RWPE2 (cell line): ENCODE results near the gene PTPRU.

Source experiments
- ATAC-seq: fragments of 200-7000 bp; cut with Tn5 transposase; 3 replicates; pipeline ENCODE4 v1.9.1; 2021; ENCODE audit warnings: low read depth
- DNase-seq: peaks from one replicate; pipeline ENCODE4 v3.0.0-alpha.2; 2020; ENCODE audit warnings: low spot score
- H3K27ac ChIP-seq: fragments of 450-650 bp; 2 replicates; pipeline ENCODE4 v1.5.1; 2017; ENCODE audit warnings: mild to moderate bottlenecking; ENCODE audit not compliant: poor library complexity, severe bottlenecking
- H3K27me3 ChIP-seq: fragments of 250-450 bp; sonication (Bioruptor Pico); 2 replicates; pipeline ENCODE4 v1.5.1; 2021; ENCODE audit warnings: mild to moderate bottlenecking, moderate library complexity; ENCODE audit not compliant: insufficient read depth, poor library complexity, severe bottlenecking
- H3K36me3 ChIP-seq: fragments of 250-450 bp; sonication (Bioruptor Pico); 2 replicates; pipeline ENCODE4 v1.5.1; 2020; ENCODE audit warnings: low read depth, mild to moderate bottlenecking, moderate library complexity
- H3K4me1 ChIP-seq: fragments of 250-450 bp; sonication (Bioruptor Pico); 2 replicates; pipeline ENCODE4 v1.5.1; 2021; ENCODE audit warnings: mild to moderate bottlenecking, moderate library complexity; ENCODE audit not compliant: insufficient read depth, poor library complexity, severe bottlenecking
- H3K4me3 ChIP-seq: fragments of 250-450 bp; sonication (Bioruptor Pico); 2 replicates; pipeline ENCODE4 v1.5.1; 2021; ENCODE audit warnings: mild to moderate bottlenecking, moderate library complexity; ENCODE audit not compliant: severe bottlenecking
- H3K9me3 ChIP-seq: fragments of 250-450 bp; sonication (Bioruptor Pico); 2 replicates; pipeline ENCODE4 v1.5.1; 2021; ENCODE audit warnings: mild to moderate bottlenecking, moderate library complexity; ENCODE audit not compliant: severe bottlenecking
- TF ChIP-seq, protein P1 (sequence below): fragments of 450-650 bp; IDR thresholded peaks from one replicate; pipeline ENCODE4 v1.5.1; 2017; ENCODE audit warnings: mild to moderate bottlenecking, moderate library complexity; ENCODE audit not compliant: poor library complexity, severe bottlenecking

Gene PTPRU

DNA sequence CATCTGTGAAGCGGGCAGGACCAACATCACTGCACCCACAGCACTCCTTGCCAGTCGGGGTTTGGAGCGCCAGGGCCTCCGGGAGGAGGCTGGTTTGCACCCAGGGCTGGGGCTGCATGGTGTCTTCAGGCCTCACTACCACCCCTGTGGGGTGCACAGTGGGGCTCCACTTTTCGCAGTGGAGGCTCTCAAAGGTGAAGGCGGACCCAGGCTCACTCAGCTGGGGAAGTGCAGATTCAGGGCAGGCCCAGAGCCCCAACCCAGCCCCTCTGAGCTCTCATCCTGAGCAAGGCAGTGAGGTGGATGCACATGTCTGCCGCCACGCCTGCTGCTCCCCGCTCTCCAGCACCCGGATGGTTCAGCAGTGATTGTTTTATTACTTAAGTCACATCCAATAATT lies 125.8 kb downstream of the PTPRU start:
- DNase-seq: no peak

DNA sequence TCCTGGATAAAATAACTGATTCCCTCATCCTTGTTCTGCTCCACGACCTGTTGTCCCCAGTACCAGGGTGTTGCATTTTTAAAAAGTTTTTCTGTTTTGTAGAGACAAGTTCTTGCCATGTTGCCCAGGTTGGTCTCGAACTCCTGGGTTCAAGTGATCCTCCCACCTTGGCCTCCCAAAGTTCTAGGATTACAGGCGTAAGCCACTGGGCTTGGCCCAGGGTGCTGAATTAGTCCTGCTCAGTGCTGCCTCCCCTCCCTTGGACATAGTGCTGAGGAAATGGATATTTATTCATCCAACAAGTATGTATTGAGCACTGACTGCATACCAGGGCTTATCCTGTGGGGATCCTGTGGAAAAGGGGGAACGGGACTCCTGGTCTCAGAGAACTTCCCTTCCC lies 126.4 kb downstream of the PTPRU start:
- Histone ChIP-seq H3K36me3 (no peaks in the 10 kb centered on the region), H3K27ac (no peak overlapping the region), H3K27me3 (no peaks in the 10 kb centered on the region), H3K4me1 (no peaks in the 10 kb centered on the region), H3K4me3 (no peak overlapping the region), H3K9me3 (no peaks in the 10 kb centered on the region)
- TF ChIP-seq, protein P1, sequence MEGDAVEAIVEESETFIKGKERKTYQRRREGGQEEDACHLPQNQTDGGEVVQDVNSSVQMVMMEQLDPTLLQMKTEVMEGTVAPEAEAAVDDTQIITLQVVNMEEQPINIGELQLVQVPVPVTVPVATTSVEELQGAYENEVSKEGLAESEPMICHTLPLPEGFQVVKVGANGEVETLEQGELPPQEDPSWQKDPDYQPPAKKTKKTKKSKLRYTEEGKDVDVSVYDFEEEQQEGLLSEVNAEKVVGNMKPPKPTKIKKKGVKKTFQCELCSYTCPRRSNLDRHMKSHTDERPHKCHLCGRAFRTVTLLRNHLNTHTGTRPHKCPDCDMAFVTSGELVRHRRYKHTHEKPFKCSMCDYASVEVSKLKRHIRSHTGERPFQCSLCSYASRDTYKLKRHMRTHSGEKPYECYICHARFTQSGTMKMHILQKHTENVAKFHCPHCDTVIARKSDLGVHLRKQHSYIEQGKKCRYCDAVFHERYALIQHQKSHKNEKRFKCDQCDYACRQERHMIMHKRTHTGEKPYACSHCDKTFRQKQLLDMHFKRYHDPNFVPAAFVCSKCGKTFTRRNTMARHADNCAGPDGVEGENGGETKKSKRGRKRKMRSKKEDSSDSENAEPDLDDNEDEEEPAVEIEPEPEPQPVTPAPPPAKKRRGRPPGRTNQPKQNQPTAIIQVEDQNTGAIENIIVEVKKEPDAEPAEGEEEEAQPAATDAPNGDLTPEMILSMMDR: no peak
- DNase-seq (no peak), ATAC-seq (no peak)

More for the DNA sequence above, 125.8 kb downstream of the PTPRU start:
- Histone ChIP-seq H3K27ac (no peak overlapping the region), H3K9me3 (no peaks in the 10 kb centered on the region), H3K4me3 (no peak overlapping the region), H3K27me3 (no peaks in the 10 kb centered on the region), H3K36me3 (no peaks in the 10 kb centered on the region), H3K4me1 (no peaks in the 10 kb centered on the region)
- TF ChIP-seq, protein P1: no peak
- ATAC-seq: no peak

DNA sequence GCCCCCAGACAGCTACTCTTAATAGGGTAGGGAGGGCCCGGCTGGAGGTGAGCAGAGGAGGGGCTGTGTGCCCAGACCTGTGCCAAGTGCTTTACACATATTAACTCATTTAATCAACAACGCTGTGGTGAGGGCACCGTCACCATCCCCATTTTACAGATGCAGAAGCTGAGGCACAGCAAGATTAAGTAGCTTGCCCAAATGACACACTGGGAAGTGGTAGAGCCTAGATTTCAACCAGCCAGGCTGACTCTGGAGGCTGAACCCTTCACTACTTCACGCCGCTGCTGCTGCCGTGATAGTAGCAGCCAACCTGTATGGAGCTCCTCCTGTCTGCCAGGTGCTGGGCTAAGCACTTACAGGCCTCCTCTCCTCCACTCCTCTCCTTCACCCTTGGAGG lies 127.2 kb downstream of the PTPRU start:
- TF ChIP-seq, protein P1: no peak
- Histone ChIP-seq H3K27ac (no peak overlapping the region), H3K36me3 (no peaks in the 10 kb centered on the region), H3K4me3 (no peak overlapping the region), H3K4me1 (no peaks in the 10 kb centered on the region), H3K27me3 (no peaks in the 10 kb centered on the region), H3K9me3 (no peaks in the 10 kb centered on the region)
- DNase-seq: no peak
- ATAC-seq: no peak

DNA sequence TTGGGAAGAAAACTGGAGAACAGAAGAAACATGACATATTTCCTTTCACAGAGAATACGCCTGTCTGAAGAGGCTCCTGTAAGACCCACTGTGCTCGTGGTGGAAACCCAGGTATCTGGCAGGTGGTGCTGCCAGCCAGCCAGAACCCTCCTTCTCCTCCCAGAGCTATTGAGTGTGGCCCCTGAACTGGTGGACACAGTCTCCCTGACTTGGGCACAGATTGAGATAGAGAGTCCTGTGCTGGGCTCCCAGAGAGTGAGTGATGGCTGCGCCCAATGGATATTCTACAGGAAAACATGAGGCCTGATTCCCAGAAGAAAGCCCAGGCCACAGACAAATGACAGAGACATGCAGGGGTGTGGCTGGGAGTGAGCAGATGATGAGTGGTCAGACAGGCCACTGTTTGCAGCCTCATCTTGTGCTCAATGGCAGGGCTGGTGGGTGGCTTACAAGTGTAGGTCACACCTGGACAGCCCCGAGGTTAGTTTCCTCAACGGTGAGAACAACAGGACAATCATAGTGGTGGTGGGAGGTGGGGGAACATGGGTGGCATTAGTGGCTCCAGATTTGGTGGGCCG lies 127.9 kb downstream of the PTPRU start:
- TF ChIP-seq, protein P1: no peak
- Histone ChIP-seq H3K9me3 (no peaks in the 10 kb centered on the region), H3K27ac (no peak overlapping the region), H3K27me3 (no peaks in the 10 kb centered on the region), H3K4me1 (no peaks in the 10 kb centered on the region), H3K4me3 (no peak overlapping the region), H3K36me3 (no peaks in the 10 kb centered on the region)
- DNase-seq (no peak), ATAC-seq (no peak)

DNA sequence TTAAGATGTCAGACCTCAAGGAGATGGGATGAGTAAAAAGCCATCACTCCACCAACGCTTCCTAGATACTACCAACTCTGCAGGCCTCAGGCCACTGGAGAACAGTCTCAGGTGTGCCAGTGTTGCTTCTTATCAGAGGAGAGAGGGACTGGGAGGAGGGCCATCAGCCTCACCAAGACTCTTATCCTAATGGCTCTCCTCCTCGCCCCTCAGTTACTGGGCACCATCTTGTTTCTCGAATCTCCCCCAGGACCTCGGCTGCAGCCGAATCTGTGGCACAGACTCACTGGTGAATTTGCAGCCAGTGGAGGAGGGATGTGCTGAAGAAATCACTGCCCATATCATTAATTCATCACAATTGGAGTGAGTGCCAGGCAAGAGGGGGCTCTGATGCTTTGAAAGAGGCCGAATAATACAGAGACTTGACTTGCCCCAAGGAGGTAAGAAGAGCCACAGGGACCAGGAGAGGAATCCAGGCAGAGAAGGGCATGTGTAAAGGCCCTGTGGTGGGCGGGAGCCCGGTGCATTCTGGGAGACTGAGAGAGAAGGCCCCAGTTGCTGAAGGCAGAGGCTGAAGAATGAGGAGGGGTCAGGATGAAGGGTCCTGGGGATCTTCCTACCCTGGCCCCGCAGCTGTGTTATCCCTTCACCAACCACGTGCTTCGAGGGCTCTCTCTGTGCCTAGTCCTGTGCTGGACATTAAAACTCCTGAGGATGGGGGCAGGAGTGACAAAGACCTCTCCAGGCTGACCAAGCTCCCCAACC lies 129.8 kb downstream of the PTPRU start:
- Histone ChIP-seq H3K27me3 (no peaks in the 10 kb centered on the region), H3K9me3 (no peaks in the 10 kb centered on the region), H3K36me3 (no peaks in the 10 kb centered on the region), H3K4me1 (no peaks in the 10 kb centered on the region), H3K4me3 (no peak overlapping the region), H3K27ac (no peak overlapping the region)
- ATAC-seq (no peak), DNase-seq (no peak)
- TF ChIP-seq, protein P1: no peak
